Embryonic facial prominence (tissue), 1 donor: Measurements from ENCODE around the gene LALBA.
"Not testable (repeated sequence)": the region's sequence is repeated elsewhere in the genome, so short reads cannot be mapped to it uniquely, and the experiment has no call there.

Experiments
- DNase-seq: peaks from one replicate; pipeline ENCODE4 v3.0.0-alpha.2; 2016; ENCODE audit errors: extremely low spot score

Gene LALBA

GRCh38 chr12:48569946-48570345 is at the start of gene LALBA:
Gene LALBA (minus strand): TSS chr12:48570046. CDS start chr12:48570020, 26 bp downstream.
- no peak for DNase-seq

DNA sequence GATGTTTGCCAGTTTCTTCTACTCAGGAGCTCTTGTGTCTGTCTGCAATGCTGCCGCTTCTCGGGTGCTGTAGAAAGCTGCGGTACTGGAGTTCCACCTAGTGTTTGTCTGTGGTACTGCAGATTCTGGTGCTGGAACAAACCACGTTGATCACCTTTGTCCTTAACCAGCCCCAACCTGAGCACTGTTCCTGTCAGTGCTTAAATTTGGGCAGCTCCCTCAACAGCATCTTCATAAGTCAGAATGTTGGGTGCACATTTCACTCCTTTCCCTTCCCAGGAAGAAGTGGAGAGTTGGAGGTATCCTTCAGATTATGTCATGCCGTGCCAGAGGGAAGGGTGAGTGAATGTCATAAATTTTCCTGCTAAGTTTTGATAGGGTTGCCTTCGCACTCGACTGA is 48.7 kb upstream of the LALBA start:
- peak; percentile 44 for DNase-seq

DNA sequence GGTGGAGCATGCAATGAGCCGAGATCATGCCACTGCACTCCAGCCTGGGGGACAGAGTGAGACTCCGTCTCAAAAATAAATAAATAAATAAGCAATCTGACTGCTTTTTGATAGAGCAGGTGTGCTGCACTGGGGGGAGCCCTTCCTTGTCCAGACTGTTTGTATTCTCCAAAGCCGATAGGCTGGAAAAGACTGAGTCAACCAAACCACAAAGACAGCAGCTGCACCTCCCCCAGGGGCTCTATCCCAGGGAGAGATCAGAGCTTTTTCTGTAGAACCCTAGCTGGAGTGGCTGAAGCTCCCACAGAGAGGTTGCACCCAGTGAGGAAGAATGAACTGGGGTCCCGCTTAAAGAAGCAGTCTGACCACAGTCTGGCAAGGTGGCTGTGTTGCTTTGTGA is 45.8 kb upstream of the LALBA start:
- DNase-seq = no peak

- no peak for DNase-seq
Observed at GRCh38 chr12:48613321-48613720, 43.5 kb upstream of the LALBA start.

- DNase-seq = no peak
Observed at GRCh38 chr12:48602192-48602989, 32.5 kb upstream of the LALBA start.

GRCh38 chr12:48601013-48601756 is 31.3 kb upstream of the LALBA start:
- DNase-seq = no peak

DNA sequence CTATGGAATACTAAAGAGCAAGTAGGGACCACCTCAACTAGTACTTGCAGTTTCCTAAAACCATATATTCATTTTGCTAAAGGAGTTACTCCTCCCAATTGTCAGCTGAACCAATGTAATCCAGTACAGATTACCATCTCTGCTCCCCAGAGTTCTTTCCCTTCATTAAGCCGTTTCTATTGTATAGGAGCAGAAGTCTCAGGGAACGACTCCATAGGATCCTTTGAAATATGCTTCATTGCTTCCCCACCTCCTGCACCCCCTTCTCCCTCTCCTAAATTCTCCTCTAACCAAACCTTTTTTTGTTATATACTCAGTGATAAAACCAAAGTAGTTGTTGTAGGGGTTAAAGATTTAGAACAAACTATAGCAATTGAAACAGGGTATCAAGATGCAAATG is 30.7 kb upstream of the LALBA start:
- no peak for DNase-seq

DNA sequence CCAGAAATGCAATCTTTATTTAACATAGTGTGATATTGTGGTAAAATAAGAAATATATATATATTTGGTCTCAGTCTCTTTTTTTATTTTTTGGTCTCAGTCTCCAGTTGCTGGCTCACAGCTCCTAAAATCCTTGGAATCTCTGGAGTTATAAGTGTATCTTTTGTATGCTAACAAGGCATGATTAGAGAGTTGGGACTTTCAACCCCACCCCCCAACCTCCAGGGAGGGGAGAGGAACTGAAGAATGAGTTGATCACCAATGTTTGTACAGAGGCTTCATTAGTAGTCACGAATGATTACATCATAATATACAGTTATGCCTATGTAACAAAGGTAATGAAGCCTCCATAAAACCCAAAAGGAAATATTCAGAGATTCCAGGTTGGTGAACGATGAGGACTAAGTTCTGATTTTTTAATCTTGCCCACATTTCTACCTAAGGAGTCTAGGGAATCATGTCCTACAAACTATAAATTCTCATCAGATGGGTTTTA is 22.8 kb upstream of the LALBA start:
- no peak for DNase-seq

- no peak for DNase-seq
Observed at GRCh38 chr12:48586361-48586760, 16.5 kb upstream of the LALBA start.

GRCh38 chr12:48583728-48584127 is 13.9 kb upstream of the LALBA start:
- DNase-seq = no peak

- DNase-seq = no peak
Observed at GRCh38 chr12:48580831-48581230, 11.0 kb upstream of the LALBA start.

DNA sequence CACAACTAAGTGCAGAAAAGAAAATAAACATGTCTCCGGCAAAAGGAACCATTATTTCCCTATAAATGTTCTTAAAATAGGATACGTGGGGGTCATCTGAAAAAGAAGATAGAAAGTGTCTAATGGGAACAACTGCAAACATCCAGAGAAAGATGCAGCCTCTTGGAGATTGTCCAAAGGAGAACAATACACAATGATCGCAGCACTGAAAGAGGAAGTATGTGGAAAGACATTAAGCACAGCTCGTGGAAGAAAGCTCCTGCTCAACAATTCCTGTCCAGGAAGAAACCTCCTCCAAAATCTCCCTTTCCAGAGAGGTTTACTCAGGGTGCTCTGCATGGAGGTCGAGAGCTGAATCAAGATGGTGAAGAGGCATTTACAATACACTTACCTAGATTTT is 2.5 kb upstream of the LALBA start:
- no peak for DNase-seq

- DNase-seq = no peak
Observed at GRCh38 chr12:48567731-48568130, 2.1 kb downstream of the LALBA start.

DNA sequence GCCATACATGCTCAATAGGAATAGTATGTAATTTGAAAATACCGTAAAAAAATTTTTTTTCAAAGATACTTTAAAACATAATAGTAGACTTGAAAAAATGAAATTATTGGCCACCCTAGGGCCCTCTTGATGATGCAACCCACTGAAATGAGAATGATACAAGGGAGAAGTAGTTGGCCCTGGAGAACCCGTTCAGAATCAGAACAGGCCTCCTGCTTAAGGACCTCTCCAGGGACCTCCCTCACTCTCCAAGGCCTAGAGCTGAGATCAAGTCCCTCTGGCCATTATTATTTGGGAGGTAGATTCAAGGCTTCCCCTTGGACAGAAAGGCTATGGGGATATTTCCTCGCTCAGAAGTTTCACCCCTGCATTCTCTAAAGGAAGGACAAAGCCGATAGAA is 11.9 kb downstream of the LALBA start:
- no peak for DNase-seq

- no peak for DNase-seq
Observed at GRCh38 chr12:48556631-48557030, 13.2 kb downstream of the LALBA start.

- not testable (repeated sequence) for DNase-seq
Observed at GRCh38 chr12:48553666-48554343, 16.0 kb downstream of the LALBA start.

DNA sequence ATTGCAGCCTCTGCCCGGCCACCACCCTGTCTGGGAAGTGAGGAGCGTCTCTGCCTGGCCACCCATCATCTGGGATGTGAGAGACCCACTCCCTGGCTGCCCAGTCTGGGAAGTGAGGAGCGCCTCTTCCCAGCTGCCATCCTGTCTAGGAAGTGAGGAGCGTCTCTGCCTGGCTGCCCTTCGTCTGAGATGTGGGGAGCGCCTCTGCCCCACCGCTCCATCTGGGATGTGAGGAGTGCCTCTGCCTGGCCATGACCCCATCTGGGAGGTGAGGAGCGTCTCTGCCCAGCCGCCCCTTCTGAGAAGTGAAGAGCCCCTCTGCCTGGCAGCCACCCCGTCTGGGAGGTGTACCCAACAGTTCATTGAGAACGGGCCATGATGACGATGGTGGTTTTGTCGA is 18.2 kb downstream of the LALBA start:
- not testable (repeated sequence) for DNase-seq

- not testable (repeated sequence) for DNase-seq
Observed at GRCh38 chr12:48547012-48547411, 22.8 kb downstream of the LALBA start.

DNA sequence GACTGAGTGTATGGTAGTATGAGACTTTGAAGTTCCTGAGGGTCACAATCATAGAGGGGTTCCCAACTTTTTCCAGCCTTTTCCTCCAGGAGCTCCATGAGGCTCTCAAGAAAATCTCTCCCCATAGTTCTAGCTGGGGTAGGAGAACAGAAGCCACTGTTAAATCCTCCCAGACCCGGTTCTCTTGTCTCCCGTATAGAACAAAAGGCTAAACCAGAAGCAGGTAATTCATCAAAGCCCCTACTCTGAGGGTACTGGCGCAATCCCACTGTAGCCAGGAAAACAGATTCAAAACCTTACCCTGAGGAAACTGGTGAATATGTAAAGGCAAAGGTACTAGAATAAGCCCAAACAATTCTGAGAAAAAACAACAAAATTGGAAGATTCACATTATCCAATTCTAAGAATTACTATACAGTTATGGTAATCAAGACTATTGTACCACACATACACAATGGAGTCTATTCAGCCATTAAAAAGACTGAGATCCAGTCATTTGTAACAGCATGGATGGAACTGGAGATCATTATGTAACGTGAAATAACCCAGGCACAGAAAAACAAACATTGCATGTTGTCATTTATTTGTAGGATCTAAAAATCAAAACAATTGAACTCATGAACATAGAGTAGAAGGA is 23.9 kb downstream of the LALBA start:
- no peak for DNase-seq

DNA sequence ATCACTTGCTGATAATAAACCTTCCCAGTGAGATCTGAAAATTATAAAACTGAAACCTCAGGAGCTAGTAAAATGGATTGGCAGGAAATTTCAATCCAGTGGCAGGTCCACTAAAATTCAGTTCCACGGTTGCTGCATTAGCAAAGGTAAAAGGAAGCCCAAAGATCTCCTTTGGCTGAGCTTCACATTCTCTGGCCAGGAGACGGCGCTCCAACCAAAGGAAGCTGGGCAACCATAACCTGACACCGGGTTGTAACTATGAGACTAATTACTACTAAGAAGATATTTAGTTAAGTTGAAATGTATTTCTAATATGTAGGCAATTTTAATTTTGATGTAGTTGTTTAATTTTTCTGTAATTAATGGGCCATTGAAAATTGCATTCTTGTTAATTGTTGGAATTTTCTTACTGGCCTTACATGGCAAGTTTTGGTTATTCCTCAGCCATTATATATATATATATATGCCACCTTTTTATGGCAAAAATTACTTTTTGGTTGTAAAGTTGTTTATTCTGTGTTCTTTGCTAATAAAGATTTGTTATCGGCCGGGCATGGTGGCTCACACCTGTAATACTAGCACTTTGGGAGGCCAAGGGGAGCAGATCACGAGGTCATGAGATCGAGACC is 27.4 kb downstream of the LALBA start:
- DNase-seq = no peak

- no peak for DNase-seq
Observed at GRCh38 chr12:48536602-48537001, 33.2 kb downstream of the LALBA start.
